MV-4-11 (cell line): ENCODE data around the gene SIMC1.

Source experiments
- DNase-seq: peaks from one replicate; lab custom pipeline; 2025; lab: John Stamatoyannopoulos, UW

The SIMC1 gene

GRCh38 chr5:176389135-176390123, 151.2 kb downstream of the SIMC1 start:
- peak; percentile 71 for DNase-seq

GRCh38 chr5:176391479-176391878, 153.3 kb downstream of the SIMC1 start:
- DNase-seq = no peak

- peak; percentile 91 for DNase-seq
These were observed 153.8 kb downstream of the SIMC1 start for GRCh38 chr5:176391999-176392398.

- DNase-seq = peak; percentile 24
These were observed 154.3 kb downstream of the SIMC1 start for GRCh38 chr5:176392526-176392925.

GRCh38 chr5:176394096-176394495, 155.9 kb downstream of the SIMC1 start:
- no peak for DNase-seq

GRCh38 chr5:176394881-176395675, 156.9 kb downstream of the SIMC1 start:
- DNase-seq = no peak
